A549 (cell line): ENCODE measurements around the gene FAH. TPM values are rescaled to one million over a fixed set of nuclear protein-coding genes. Genes with fewer than 3 reads are reported as not detected.
A peak's percentile ranks its signal among the peaks of the same experiment; 100 is the strongest.

Experiments used
- ATAC-seq, 2 experiments: fragments of 200-7000 bp in 1 of 2; fragments of >200 bp in 1 of 2; cut with Nextera tagmentation in 1 of 2; cut with Tn5 transposase in 1 of 2; 3 replicates each; pipeline versions ENCODE4 v1.8.0 to v1.9.1; 2018 to 2020; ENCODE audit warnings: mild to moderate bottlenecking in 1 of 2, moderate library complexity in 1 of 2
- CTCF ChIA-PET: fragments of 300-600 bp; sonication (Branson Sonifier 250); formaldehyde crosslinking; extraction: SDS; loops from one replicate; lab custom pipeline; 2021; ENCODE audit warnings: antibody characterized with exemption, inconsistent platforms; lab: Yijun Ruan, JAX
- POLR2A ChIA-PET: fragments of 350-600 bp; formaldehyde crosslinking; extraction: SDS; loops from one replicate; lab custom pipeline; 2021; ENCODE audit warnings: antibody characterized with exemption, inconsistent platforms; lab: Yijun Ruan, JAX
- DNase-seq, 2 experiments: peaks; one replicate each; pipeline versions ENCODE4 v3.0.0 to v3.0.0-alpha.2; 2011 to 2016; ENCODE audit warnings: low read depth in 1 of 2, low spot score in 1 of 2
- FAIRE-seq: peaks from 2 replicates; lab custom pipeline; 2011; peaks lifted over from hg19 to GRCh38; lab: Jason Lieb, UNC
- H3K27ac ChIP-seq, 2 experiments: fragments of >200 bp; sonication (Bioruptor Twin); formaldehyde crosslinking; 3 replicates each; pipeline ENCODE4 v1.5.1; 2016 to 2017
- H3K4me1 ChIP-seq: fragments of >200 bp; sonication (Bioruptor Twin); formaldehyde crosslinking; 3 replicates; pipeline ENCODE4 v1.6.1; 2016
- H3K4me2 ChIP-seq: fragments of >200 bp; sonication (Bioruptor Twin); formaldehyde crosslinking; 3 replicates; pipeline ENCODE4 v1.6.1; 2016
- H3K4me3 ChIP-seq: fragments of >200 bp; sonication (Bioruptor Twin); formaldehyde crosslinking; 3 replicates; pipeline ENCODE4 v1.5.1; 2016
- H3K9me3 ChIP-seq: fragments of >200 bp; sonication (Bioruptor Twin); formaldehyde crosslinking; 3 replicates; pipeline ENCODE4 v1.6.1; 2016
- CBX2 ChIP-seq: fragments of 200-600 bp; sonication (generic); IDR thresholded peaks from 2 replicates; pipeline ENCODE4 v1.6.1; 2016; ENCODE audit warnings: low read depth, mild to moderate bottlenecking, borderline replicate concordance
- CBX8 ChIP-seq: fragments of 200-600 bp; sonication (generic); IDR thresholded peaks from 2 replicates; pipeline ENCODE4 v1.6.1; 2016
- EHF ChIP-seq: fragments of 250-450 bp; sonication (Bioruptor Pico); IDR thresholded peaks from 2 replicates; pipeline ENCODE4 v1.5.0; 2020; ENCODE audit warnings: mild to moderate bottlenecking
- FOSL2 ChIP-seq, 2 experiments: fragments of 450-650 bp in 1 of 2; fragments of >200 bp in 1 of 2; sonication (Bioruptor Twin) in 1 of 2; formaldehyde crosslinking; IDR thresholded peaks; 2 replicates each; pipeline versions ENCODE4 v1.5.0 to v1.6.1; 2016 to 2020; ENCODE audit warnings: mild to moderate bottlenecking in 1 of 2, moderate library complexity in 1 of 2
- HDAC2 ChIP-seq: fragments of 200-600 bp; sonication (generic); IDR thresholded peaks from 2 replicates; pipeline ENCODE4 v1.6.1; 2016
- HOXA7 ChIP-seq: fragments of 250-450 bp; sonication (Bioruptor Pico); IDR thresholded peaks from 2 replicates; pipeline ENCODE4 v1.5.0; 2020; ENCODE audit warnings: mild to moderate bottlenecking, moderate library complexity
- HOXB13 ChIP-seq: fragments of 250-450 bp; sonication (Bioruptor Pico); IDR thresholded peaks from 2 replicates; pipeline ENCODE4 v1.5.0; 2020; ENCODE audit warnings: low read depth, mild to moderate bottlenecking, moderate library complexity
- HOXB5 ChIP-seq: fragments of 250-450 bp; sonication (Bioruptor Pico); IDR thresholded peaks from 2 replicates; pipeline ENCODE4 v1.5.0; 2020; ENCODE audit warnings: mild to moderate bottlenecking, moderate library complexity
- NPAS2 ChIP-seq: fragments of 250-450 bp; sonication (Bioruptor Pico); IDR thresholded peaks from 2 replicates; pipeline ENCODE4 v1.8.0; 2022; ENCODE audit warnings: mild to moderate bottlenecking, moderate library complexity, borderline replicate concordance
- PHF8 ChIP-seq: fragments of 200-600 bp; sonication (generic); IDR thresholded peaks from 2 replicates; pipeline ENCODE4 v1.6.1; 2016; ENCODE audit warnings: low read depth, mild to moderate bottlenecking, antibody characterized with exemption, moderate library complexity, borderline replicate concordance
- POLR2A ChIP-seq: IDR thresholded peaks from 2 replicates; pipeline ENCODE4 v1.6.1; 2012; ENCODE audit warnings: mild to moderate bottlenecking, low read length
- POLR2AphosphoS2 ChIP-seq: conservative IDR thresholded peaks from 2 replicates; pipeline ENCODE4 v1.6.1; 2012; ENCODE audit warnings: low read length, improper control_type of control experiment, inconsistent platforms
- RNF2 ChIP-seq: fragments of 200-600 bp; sonication (generic); IDR thresholded peaks from 2 replicates; pipeline ENCODE4 v1.6.1; 2016; ENCODE audit warnings: low read depth, mild to moderate bottlenecking, antibody characterized with exemption, moderate library complexity, borderline replicate concordance
- SREBF2 ChIP-seq: fragments of 450-650 bp; IDR thresholded peaks from 2 replicates; pipeline ENCODE4 v1.6.1; 2014; ENCODE audit warnings: mild to moderate bottlenecking, moderate library complexity
- TFCP2L1 ChIP-seq: fragments of 250-450 bp; sonication (Bioruptor Pico); IDR thresholded peaks from 2 replicates; pipeline ENCODE4 v1.5.0; 2021; ENCODE audit warnings: mild to moderate bottlenecking
- ZC3H11A ChIP-seq: fragments of 450-650 bp; IDR thresholded peaks from 2 replicates; pipeline ENCODE4 v1.6.1; 2014; ENCODE audit warnings: antibody characterized with exemption, mild to moderate bottlenecking
- ZSCAN20 ChIP-seq: fragments of 250-450 bp; sonication (Bioruptor Pico); IDR thresholded peaks from 2 replicates; pipeline ENCODE4 v1.8.0; 2022; ENCODE audit warnings: mild to moderate bottlenecking, moderate library complexity
- WGBS: methylation state at CpG from one replicate; pipeline ENCODE4 v1.1.6; 2017; ENCODE audit errors: missing lambda C conversion rate; 5-methylcytosine and 5-hydroxymethylcytosine counted together
- polyA plus RNA-seq, 4 experiments: library from polyadenylated mRNA; depleted of rRNA in 3 of 4; stranded (reverse); fragments of >200 nt; fragmentation: RNase III in 1 of 4; extraction: RNeasy Plus Mini Kit Qiagen cat#74134 plus additional on column Dnase treatment in 1 of 4; gene quantifications; 2 replicates in 3 of 4; 3 replicates in 1 of 4; pipeline ENCODE4 v1.2.3, GENCODE V29; 2011 to 2017
- TF ChIP-seq, protein P1 (sequence below): IDR thresholded peaks from 2 replicates; pipeline ENCODE4 v1.6.1; 2012
- TF ChIP-seq, protein P2 (sequence below): fragments of 450-650 bp; IDR thresholded peaks from 2 replicates; pipeline ENCODE4 v1.6.1; 2014; ENCODE audit warnings: antibody characterized with exemption
- TF ChIP-seq, protein P3 (sequence below): fragments of 200-600 bp; sonication (generic); IDR thresholded peaks from 2 replicates; pipeline ENCODE4 v1.6.1; 2016; ENCODE audit warnings: antibody characterized with exemption, mild to moderate bottlenecking, moderate library complexity
- TF ChIP-seq, protein P4 (sequence below): fragments of 150-350 bp; IDR thresholded peaks from 2 replicates; pipeline ENCODE4 v1.6.1; 2014; ENCODE audit warnings: low read depth, mild to moderate bottlenecking, low read length
- TF ChIP-seq, protein P5 (sequence below): fragments of 250-450 bp; sonication (Bioruptor Pico); IDR thresholded peaks from 2 replicates; pipeline ENCODE4 v1.5.0; 2020; ENCODE audit warnings: low read depth, mild to moderate bottlenecking, moderate library complexity
- TF ChIP-seq, protein P6 (sequence below): fragments of >200 bp; sonication (Bioruptor Twin); formaldehyde crosslinking; IDR thresholded peaks from 3 replicates; pipeline ENCODE4 v1.6.1; 2016
- TF ChIP-seq, protein P7 (sequence below): IDR thresholded peaks from 2 replicates; pipeline ENCODE4 v1.6.1; 2012

The FAH gene
- polyA plus RNA-seq, 2 of the 4 experiments (the other 2 are of a cell fraction) = 27.3 to 31.9 TPM

DNA sequence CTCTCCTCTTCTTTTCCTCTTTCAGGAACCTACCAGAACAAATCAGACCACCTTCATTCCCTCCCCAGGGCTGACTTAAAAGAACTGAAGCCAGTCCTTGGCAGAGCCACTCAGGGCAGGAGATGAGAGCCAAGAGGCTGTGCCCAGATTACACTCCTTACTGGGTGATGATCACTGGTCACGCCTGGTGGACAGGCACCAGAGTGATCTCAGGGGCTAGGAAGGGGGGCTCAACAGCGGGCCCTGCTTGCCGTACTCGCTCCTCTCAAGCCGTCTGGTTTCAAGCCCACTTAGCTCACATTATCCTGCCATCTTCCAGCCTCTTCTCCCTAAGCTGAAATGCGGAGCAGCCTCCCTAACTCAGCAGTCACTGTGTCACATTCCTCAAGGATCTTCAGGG is 1.7 kb upstream of the FAH start:
- CTCF ChIA-PET = interaction anchor here (1.1 kb wide), 1 partner anchor 21 kb away, joined by 4 read pairs; no protein-coding TSS in a partner anchor
- peaks cover 11% of the 10 kb centered on the region; the same call in 2 of the 3 replicates for H3K4me1 ChIP-seq

DNA sequence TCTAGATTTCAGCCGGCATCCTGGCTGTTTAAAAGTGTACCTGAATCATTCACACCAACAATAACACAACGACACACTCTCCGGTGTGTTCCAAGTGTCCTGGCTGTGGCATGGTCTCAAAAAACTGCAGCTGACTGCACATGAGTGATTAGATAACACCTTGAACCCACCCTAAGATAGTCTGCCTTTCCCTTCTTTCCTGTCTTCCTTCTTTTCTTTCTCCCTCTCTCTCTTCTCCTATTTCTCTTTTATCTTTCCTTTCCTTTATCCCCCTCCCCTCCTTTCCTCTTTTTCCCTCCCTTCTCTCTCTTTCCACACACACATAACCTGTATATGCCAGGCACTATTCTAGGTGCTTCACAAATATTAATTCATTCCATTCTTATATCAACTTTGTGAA is 1.2 kb upstream of the FAH start:
- ChIA-PET POLR2A (interaction anchor here (0.7 to 1.1 kb wide), 3 partner anchors 39 to 228 kb away, joined by 3 to 6 read pairs (median 4); partner anchors contain the start of gene ZFAND6), CTCF (no interaction called here)
- no peak for FAIRE-seq
- H3K4me3 ChIP-seq = peak overlapping the region; percentile 66
- H3K4me1 ChIP-seq = peaks cover 11% of the 10 kb centered on the region; the same call in 2 of the 3 replicates
- H3K9me3 ChIP-seq = no peaks in the 10 kb centered on the region
- ATAC-seq = no peak
- peak overlapping the region; percentile 82 for H3K4me2 ChIP-seq
- 83% methylated on average over 3 of the region's 3 CpGs for WGBS
- DNase-seq = no peak
- H3K27ac ChIP-seq = no peak overlapping the region; a peak in 2 of 6 replicates
- TF ChIP-seq HOXB13 (CRISPR knock-in tag) (no peak), RNF2 (no peak), ZSCAN20 (no peak), HOXA7 (no peak)
- TF ChIP-seq, protein P1, sequence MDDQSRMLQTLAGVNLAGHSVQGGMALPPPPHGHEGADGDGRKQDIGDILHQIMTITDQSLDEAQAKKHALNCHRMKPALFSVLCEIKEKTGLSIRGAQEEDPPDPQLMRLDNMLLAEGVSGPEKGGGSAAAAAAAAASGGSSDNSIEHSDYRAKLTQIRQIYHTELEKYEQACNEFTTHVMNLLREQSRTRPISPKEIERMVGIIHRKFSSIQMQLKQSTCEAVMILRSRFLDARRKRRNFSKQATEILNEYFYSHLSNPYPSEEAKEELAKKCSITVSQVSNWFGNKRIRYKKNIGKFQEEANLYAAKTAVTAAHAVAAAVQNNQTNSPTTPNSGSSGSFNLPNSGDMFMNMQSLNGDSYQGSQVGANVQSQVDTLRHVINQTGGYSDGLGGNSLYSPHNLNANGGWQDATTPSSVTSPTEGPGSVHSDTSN = no peak
- TF ChIP-seq, protein P2, sequence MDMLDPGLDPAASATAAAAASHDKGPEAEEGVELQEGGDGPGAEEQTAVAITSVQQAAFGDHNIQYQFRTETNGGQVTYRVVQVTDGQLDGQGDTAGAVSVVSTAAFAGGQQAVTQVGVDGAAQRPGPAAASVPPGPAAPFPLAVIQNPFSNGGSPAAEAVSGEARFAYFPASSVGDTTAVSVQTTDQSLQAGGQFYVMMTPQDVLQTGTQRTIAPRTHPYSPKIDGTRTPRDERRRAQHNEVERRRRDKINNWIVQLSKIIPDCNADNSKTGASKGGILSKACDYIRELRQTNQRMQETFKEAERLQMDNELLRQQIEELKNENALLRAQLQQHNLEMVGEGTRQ = no peak
- TF ChIP-seq, protein P3, sequence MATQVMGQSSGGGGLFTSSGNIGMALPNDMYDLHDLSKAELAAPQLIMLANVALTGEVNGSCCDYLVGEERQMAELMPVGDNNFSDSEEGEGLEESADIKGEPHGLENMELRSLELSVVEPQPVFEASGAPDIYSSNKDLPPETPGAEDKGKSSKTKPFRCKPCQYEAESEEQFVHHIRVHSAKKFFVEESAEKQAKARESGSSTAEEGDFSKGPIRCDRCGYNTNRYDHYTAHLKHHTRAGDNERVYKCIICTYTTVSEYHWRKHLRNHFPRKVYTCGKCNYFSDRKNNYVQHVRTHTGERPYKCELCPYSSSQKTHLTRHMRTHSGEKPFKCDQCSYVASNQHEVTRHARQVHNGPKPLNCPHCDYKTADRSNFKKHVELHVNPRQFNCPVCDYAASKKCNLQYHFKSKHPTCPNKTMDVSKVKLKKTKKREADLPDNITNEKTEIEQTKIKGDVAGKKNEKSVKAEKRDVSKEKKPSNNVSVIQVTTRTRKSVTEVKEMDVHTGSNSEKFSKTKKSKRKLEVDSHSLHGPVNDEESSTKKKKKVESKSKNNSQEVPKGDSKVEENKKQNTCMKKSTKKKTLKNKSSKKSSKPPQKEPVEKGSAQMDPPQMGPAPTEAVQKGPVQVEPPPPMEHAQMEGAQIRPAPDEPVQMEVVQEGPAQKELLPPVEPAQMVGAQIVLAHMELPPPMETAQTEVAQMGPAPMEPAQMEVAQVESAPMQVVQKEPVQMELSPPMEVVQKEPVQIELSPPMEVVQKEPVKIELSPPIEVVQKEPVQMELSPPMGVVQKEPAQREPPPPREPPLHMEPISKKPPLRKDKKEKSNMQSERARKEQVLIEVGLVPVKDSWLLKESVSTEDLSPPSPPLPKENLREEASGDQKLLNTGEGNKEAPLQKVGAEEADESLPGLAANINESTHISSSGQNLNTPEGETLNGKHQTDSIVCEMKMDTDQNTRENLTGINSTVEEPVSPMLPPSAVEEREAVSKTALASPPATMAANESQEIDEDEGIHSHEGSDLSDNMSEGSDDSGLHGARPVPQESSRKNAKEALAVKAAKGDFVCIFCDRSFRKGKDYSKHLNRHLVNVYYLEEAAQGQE = no peak
- TF ChIP-seq, protein P4, sequence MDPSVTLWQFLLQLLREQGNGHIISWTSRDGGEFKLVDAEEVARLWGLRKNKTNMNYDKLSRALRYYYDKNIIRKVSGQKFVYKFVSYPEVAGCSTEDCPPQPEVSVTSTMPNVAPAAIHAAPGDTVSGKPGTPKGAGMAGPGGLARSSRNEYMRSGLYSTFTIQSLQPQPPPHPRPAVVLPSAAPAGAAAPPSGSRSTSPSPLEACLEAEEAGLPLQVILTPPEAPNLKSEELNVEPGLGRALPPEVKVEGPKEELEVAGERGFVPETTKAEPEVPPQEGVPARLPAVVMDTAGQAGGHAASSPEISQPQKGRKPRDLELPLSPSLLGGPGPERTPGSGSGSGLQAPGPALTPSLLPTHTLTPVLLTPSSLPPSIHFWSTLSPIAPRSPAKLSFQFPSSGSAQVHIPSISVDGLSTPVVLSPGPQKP = no peak

More for the DNA sequence above, 1.7 kb upstream of the FAH start:
- no peak for DNase-seq
- no peak for TF ChIP-seq POLR2AphosphoS2
- TF ChIP-seq HDAC2 = no peak
- TF ChIP-seq ZC3H11A = no peak
- TF ChIP-seq EHF (CRISPR knock-in tag) = no peak
- no peak for TF ChIP-seq SREBF2
- TF ChIP-seq CBX2 = no peak
- no peak for TF ChIP-seq HOXA7
- TF ChIP-seq, protein P5, sequence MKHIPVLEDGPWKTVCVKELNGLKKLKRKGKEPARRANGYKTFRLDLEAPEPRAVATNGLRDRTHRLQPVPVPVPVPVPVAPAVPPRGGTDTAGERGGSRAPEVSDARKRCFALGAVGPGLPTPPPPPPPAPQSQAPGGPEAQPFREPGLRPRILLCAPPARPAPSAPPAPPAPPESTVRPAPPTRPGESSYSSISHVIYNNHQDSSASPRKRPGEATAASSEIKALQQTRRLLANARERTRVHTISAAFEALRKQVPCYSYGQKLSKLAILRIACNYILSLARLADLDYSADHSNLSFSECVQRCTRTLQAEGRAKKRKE (CRISPR knock-in tag) = no peak
- TF ChIP-seq PHF8 = no peak
- TF ChIP-seq HOXB5 (CRISPR knock-in tag) = no peak
- TF ChIP-seq, protein P6, sequence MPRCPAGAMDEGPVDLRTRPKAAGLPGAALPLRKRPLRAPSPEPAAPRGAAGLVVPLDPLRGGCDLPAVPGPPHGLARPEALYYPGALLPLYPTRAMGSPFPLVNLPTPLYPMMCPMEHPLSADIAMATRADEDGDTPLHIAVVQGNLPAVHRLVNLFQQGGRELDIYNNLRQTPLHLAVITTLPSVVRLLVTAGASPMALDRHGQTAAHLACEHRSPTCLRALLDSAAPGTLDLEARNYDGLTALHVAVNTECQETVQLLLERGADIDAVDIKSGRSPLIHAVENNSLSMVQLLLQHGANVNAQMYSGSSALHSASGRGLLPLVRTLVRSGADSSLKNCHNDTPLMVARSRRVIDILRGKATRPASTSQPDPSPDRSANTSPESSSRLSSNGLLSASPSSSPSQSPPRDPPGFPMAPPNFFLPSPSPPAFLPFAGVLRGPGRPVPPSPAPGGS = no peak
- no peak for TF ChIP-seq TFCP2L1
- no peak for TF ChIP-seq FOSL2 (IDR thresholded peaks at IDR 0.05)
- no peak for TF ChIP-seq FOSL2 (CRISPR knock-in tag; IDR thresholded peaks at IDR 0.05)
- TF ChIP-seq, protein P3 = no peak
- TF ChIP-seq NPAS2 = no peak
- TF ChIP-seq, protein P7, sequence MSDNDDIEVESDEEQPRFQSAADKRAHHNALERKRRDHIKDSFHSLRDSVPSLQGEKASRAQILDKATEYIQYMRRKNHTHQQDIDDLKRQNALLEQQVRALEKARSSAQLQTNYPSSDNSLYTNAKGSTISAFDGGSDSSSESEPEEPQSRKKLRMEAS = no peak
- no peak for TF ChIP-seq POLR2A
- TF ChIP-seq CBX8 = no peak
- POLR2A ChIA-PET = no interaction called here
- Histone ChIP-seq H3K4me3 (no peak overlapping the region), H3K9me3 (no peaks in the 10 kb centered on the region), H3K27ac (no peak overlapping the region), H3K4me2 (no peak overlapping the region)
- no peak for FAIRE-seq
- no peak for ATAC-seq
- WGBS = 90% methylated on average over 6 of the region's 6 CpGs
